ENCODE results near the gene PARD6G.

DNA sequence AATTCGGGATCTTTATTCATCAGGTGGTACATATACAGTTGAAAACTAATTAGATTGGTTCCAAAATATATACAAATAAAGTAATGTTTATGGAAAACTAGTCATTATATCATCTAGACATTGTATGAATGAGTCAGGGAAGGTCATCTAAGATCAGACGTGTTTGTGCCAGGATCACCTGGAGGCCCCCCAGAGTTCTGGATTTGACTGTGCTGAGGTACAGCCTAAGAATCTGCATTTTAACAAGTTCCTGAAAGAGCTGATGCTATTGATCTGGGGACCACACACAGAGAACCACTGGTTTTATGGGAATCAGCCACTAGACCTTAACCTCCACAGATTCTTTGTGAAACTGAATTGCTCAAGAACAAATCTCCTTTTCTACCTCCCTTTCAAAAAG, 43.2 kb downstream of the PARD6G start:
- TF ChIP-seq, protein P1, sequence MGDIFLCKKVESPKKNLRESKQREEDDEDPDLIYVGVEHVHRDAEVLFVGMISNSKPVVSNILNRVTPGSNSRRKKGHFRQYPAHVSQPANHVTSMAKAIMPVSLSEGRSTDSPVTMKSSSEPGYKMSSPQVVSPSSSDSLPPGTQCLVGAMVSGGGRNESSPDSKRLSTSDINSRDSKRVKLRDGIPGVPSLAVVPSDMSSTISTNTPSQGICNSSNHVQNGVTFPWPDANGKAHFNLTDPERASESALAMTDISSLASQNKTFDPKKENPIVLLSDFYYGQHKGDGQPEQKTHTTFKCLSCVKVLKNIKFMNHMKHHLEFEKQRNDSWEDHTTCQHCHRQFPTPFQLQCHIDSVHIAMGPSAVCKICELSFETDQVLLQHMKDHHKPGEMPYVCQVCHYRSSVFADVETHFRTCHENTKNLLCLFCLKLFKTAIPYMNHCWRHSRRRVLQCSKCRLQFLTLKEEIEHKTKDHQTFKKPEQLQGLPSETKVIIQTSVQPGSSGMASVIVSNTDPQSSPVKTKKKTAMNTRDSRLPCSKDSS (IDR thresholded peaks at IDR 0.05; ENCODE audit: low read depth, partially characterized antibody): no peak
- TF ChIP-seq SP2 (IDR thresholded peaks at IDR 0.05; ENCODE audit: extremely low read depth, low read depth, low read length, poor library complexity, severe bottlenecking) (no peak), PRMT5 (CRISPR knock-in tag; IDR thresholded peaks at IDR 0.05) (no peak), GABPA (tag; conservative IDR thresholded peaks at IDR 0.05; ENCODE audit: low read depth) (no peak), POLR2A (conservative IDR thresholded peaks at IDR 0.05) (no peak), EP300 (IDR thresholded peaks at IDR 0.05; ENCODE audit: low read length) (no peak), SMC3 (conservative IDR thresholded peaks at IDR 0.05; ENCODE audit: insufficient read depth, low read depth, low read length) (no peak), FOXP1 (CRISPR knock-in tag; IDR thresholded peaks at IDR 0.05) (no peak), POLR2AphosphoS5 (IDR thresholded peaks at IDR 0.05; ENCODE audit: control insufficient read depth, insufficient read depth, low read depth, low read length) (no peak)
- TF ChIP-seq, protein P2, sequence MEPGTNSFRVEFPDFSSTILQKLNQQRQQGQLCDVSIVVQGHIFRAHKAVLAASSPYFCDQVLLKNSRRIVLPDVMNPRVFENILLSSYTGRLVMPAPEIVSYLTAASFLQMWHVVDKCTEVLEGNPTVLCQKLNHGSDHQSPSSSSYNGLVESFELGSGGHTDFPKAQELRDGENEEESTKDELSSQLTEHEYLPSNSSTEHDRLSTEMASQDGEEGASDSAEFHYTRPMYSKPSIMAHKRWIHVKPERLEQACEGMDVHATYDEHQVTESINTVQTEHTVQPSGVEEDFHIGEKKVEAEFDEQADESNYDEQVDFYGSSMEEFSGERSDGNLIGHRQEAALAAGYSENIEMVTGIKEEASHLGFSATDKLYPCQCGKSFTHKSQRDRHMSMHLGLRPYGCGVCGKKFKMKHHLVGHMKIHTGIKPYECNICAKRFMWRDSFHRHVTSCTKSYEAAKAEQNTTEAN (CRISPR knock-in tag; IDR thresholded peaks at IDR 0.05): no peak
- TF ChIP-seq, protein P3, sequence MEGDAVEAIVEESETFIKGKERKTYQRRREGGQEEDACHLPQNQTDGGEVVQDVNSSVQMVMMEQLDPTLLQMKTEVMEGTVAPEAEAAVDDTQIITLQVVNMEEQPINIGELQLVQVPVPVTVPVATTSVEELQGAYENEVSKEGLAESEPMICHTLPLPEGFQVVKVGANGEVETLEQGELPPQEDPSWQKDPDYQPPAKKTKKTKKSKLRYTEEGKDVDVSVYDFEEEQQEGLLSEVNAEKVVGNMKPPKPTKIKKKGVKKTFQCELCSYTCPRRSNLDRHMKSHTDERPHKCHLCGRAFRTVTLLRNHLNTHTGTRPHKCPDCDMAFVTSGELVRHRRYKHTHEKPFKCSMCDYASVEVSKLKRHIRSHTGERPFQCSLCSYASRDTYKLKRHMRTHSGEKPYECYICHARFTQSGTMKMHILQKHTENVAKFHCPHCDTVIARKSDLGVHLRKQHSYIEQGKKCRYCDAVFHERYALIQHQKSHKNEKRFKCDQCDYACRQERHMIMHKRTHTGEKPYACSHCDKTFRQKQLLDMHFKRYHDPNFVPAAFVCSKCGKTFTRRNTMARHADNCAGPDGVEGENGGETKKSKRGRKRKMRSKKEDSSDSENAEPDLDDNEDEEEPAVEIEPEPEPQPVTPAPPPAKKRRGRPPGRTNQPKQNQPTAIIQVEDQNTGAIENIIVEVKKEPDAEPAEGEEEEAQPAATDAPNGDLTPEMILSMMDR (IDR thresholded peaks at IDR 0.05 in 2 of 3, conservative IDR thresholded peaks at IDR 0.05 in 1 of 3; ENCODE audit: insufficient read depth in 2 of 3, low read depth in 1 of 3, low read length in 3 of 3): no peak
